Raji (cell line): Measurements from ENCODE around the gene ETV6.

Experiments
- POLR2A ChIP-seq: IDR thresholded peaks from 2 replicates; pipeline ENCODE4 v1.6.1; 2011; ENCODE audit warnings: low read depth, low read length, control low read depth; ENCODE audit not compliant: insufficient read depth

ETV6 gene

DNA sequence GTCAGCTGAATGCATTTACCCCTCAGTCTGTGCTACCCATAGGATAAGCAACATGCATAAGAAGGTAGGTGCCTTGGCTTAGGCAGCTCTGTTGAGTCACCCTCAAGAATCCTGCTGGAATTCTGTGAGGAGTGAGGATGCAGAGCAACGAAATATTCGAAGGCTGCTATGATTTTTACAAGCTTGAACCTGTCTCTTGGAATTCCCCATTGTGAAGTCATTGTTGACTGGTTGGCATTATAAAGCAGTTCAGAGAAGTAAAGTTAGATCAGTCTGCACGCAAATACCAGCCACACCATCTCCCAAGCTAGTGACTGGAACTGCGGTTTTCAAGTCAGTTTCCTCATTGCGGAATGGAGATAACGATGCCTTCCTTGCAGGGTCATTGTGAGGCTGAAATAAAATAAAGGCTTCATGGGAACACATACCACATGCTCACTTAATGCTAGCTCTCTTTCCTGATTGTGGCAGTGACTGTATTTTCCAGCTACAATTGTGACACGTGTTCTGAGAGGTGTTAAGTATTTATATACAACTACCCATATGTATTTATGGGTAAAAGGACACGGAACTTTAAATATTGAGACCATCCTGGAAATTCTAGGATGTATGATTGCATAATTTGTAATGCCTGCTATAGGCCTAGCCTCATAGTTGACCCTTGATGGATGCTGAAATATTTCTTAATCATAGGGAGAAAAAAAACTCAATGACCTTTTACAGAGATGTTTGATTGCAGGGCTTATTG is 96.7 kb downstream of the ETV6 start:
- no peak for TF ChIP-seq POLR2A

- TF ChIP-seq POLR2A: 0 out of 2 replicates have a peak, but pooled peaks have one; percentile 14
Measured at GRCh38 chr12:11746940-11747716, 97.7 kb downstream of the ETV6 start.

DNA sequence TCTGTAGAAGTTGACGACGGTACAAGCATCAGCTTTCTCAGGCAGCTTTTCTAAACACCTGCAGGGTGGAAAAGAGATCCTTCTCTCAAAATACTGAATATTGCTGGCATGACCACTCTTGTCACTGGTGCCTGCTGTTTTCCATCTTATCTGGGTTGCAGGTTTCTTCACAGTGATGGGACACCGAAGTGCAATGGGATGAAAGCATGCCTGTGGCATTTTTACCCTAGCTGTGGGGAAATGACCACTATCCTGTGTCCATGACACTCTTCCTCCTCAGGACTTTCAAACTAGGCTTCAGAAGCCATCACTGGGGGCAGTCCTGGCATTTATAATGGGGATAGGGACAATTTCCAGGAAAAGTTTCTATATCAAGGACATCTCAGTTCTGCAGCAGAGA is 98.5 kb downstream of the ETV6 start:
- no peak for TF ChIP-seq POLR2A

DNA sequence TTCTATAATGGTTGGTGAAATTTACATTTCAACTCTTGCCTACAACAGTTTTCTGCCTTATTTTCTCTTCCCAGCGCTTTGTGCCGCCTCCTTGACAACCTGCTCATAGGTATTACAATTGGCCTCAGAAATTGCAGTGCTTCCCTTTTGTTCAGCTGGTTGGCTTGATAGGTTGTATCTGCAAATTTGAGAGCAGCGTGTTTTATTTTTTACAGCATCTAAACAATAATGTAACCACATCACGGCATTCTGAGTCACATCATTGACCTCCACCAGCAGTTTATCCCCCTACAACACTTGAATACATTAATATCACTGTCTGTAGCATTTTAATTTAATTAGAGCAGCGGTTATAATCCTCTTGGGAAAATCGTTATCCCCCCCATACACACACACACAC is 99.4 kb downstream of the ETV6 start:
- no peak for TF ChIP-seq POLR2A

DNA sequence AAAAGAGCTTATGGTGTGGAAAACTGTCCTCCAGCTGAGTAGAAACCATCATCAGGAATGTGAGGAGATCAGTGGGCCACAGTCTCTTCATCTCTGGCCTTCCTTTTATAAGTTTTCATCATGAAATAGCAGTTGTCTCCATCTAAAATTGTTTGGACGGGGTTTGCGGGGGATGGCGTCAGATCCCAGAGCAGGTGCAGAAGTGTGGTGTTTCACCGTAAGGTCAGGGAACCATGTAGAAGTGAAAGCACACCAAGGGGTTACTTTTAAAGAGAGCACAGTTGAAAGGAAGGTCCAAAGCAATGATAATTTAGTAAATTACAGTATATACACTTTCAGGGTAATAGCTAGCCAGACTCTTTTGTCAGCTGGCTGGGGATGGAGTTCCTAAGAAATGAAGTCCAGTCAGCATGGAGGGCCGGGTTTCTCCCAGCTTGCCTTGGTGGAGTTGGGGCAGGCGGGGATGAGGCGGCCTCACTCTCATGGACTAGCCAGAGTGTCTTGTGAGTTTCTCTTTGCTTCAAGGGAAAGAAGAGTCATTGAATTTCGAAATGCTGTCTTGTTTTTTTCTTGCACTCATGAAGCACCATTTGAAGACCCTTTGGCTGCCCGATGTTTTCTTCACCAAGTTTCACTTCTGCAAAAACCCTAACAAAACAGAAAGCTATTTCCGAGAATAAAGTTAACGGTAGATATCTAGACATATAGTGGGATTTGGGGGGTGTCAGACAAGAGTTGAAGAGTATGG is 100.6 kb downstream of the ETV6 start:
- TF ChIP-seq POLR2A: peak; percentile 37; the same call in 1 of the 2 replicates

DNA sequence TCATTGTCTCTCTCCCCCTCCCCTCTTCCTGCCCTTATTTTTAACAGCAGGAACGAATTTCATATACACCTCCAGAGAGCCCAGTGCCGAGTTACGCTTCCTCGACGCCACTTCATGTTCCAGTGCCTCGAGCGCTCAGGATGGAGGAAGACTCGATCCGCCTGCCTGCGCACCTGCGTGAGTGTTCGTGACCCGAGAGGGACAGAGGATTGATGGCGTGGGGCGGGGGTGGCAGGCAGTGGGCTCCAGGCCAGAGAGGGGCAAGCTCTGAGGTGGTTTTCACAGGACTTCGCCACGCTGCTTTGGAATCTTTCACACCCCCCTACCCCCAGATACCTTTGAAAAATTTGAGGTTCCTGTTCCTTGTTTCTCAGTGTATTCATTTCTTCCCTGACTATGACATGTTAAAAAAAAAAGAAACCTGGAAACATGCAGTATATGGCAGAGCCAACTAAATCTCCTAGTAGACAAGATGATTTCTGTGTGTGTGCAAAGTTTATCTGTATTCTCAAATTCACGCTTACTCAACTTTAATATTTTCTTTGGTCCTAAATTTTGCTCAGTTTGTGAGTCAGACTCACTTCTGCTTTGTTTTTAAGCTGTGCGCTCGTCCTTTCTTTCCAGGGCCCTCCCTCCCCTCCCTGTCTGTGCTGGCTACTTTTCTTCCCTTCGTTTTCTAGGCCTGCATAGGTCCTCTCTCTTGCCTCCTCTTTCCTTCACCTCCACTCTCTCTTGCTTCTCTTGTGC is 103.1 kb downstream of the ETV6 start:
- no peak; the same call in 1 of the 2 replicates for TF ChIP-seq POLR2A

- TF ChIP-seq POLR2A: peak; percentile 44; the same call in 1 of the 2 replicates
Measured at GRCh38 chr12:11753150-11753499, 103.7 kb downstream of the ETV6 start.

- no peak for TF ChIP-seq POLR2A
Measured at GRCh38 chr12:11753826-11754225, 104.4 kb downstream of the ETV6 start.

DNA sequence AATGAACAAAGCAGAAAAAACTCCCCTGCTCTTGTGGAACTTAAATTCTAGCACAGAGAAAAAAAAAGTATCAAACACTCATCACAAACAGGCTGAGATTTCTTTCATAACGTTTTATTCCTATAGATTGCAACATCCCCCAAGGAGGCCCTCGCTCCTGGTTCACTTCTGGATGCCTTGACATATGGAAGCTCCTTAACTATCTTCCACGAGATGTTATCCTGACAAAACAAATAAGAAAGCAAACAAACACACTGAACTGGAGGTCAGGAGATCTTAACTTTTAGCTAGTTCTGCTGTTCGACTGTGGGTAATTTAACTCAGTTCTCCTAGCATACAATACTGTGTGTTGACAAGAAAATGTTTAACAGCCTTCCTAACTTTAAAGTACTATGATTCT is 104.8 kb downstream of the ETV6 start:
- TF ChIP-seq POLR2A: no peak

GRCh38 chr12:11755302-11755930 is 105.9 kb downstream of the ETV6 start:
- no peak for TF ChIP-seq POLR2A

DNA sequence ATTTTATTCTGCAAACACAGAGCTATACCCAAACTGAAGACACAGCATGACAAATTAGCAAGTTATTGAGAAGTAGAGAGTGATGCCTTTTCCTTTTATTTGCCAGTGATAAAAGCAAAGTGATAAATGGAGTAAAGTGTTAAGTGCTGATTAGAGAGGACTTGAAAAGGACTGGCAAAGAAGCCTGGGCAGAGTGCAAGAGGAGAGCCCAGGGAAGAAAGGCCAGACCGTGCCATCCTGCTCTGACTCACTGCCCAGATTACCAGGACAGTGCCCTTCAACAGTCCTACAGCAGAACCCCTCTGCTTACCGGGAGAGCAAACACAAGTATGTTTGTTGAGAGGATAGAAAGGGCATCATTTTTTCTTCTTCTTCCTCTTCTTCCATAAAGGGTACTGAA is 106.5 kb downstream of the ETV6 start:
- TF ChIP-seq POLR2A: no peak

GRCh38 chr12:11756523-11756922 is 107.0 kb downstream of the ETV6 start:
- TF ChIP-seq POLR2A: no peak

DNA sequence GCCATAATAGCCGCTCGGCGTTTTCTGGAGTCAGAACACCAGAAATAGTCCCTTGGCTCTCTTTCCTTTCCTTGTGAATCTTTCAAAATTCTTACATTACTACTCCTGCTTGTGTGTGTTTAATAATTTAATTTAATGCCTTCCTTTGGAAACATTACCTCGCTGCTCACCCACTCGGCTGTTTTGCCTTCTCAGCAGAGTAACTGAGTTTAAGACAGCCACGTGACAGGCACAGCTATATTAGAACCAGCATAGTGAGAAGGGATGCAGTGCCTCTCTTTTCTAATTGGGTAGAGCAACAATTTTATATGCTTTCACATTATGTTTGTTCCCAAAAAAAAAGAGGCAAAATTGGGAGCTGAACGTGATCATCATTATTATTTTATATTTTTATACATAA is 107.6 kb downstream of the ETV6 start:
- TF ChIP-seq POLR2A: no peak

GRCh38 chr12:11757531-11757930 is 108.1 kb downstream of the ETV6 start:
- TF ChIP-seq POLR2A: no peak
